Fibroblast of the conjunctiva (primary cell): ENCODE data around the gene ABCC2.
"Not testable (repeated sequence)": the region's sequence is repeated elsewhere in the genome, so short reads cannot be mapped to it uniquely, and the experiment has no call there.

ENCODE experiments used
- DNase-seq: peaks from one replicate; pipeline ENCODE4 v3.0.0-alpha.2; 2010; ENCODE audit warnings: low read depth

The ABCC2 gene

DNA sequence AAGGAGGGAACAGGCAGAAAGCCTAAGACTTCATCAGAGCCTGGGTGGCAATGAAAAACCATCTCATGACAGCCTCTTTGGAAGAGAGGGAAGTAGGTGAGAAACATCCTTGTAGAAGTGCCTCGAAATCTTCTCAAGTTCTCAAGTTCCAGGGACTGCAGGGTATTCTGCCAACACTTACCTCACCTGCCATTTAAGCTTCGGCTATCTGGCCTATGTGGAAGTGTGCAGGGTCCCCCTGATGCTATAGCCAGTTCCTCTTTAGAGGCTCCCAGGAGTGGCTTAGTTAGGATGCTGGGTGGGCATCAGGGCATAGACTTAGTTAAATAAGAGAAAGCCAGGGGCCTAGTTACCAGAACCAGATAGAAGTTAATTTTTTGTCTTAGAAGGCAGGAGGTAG lies 27.0 kb downstream of the ABCC2 start:
- DNase-seq, result no peak

DNA sequence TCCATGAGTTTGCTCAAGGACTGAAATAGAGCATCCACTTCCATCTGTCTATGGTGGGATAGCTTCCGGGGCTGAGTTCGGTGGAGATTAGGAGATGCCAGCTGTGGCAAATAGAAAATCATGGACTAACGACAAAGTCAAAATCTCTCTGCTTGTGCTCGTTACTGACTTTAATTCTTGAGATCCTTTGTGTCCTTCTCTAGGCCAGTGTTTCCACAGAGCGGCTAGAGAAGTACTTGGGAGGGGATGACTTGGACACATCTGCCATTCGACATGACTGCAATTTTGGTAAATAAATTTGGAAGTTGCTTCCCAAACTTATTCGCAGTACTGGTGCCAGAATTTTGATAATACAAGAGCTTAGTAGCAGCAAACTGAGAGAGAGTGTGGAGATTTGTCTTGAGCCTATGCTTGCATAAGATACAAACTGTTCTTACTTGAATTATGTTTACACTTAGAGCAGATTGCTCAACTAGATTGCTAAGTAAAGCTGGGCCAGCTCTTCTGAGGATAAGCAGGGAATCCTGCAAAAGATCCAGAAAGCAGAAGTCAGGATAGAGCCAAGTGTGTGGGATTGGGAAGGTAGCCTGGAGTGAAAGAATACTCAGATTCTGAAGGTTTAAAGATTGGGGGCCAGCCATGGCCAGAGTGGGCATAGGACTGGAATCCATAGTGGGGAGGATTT lies 27.6 kb downstream of the ABCC2 start:
- peak; percentile 61 for DNase-seq

DNA sequence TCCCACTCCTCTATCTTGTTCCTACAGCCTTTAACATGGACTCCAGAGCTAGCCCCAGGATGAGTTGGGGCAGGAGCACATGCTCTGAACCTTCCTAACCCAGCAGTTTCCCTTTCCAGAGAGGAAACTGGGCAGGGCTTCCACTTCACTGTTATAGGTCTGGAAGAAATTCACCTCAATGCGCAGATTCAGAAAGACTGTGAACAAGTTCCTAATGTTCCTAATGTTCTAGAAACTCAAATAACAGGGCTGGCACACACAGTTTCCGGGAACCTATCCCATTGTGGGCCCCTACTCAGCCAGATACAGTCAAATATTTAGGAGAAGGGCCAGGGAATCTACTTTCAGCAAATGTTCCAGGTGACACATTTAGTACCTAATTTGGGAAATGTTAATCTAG lies 29.7 kb downstream of the ABCC2 start:
- DNase-seq, result no peak

DNA sequence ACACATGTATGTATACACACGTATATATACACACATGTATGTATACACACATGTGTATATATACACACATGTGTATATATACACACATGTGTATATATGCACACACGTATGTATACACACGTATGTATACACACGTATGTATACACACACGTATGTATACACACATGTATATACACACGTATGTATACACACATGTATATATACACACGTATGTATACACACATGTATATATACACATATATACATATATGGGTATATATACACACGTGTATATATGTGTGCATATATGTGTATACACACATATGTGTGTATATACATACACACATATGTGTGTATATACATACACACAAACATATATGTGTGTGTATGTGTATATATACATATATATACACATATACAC lies 31.7 kb downstream of the ABCC2 start:
- no peak for DNase-seq

DNA sequence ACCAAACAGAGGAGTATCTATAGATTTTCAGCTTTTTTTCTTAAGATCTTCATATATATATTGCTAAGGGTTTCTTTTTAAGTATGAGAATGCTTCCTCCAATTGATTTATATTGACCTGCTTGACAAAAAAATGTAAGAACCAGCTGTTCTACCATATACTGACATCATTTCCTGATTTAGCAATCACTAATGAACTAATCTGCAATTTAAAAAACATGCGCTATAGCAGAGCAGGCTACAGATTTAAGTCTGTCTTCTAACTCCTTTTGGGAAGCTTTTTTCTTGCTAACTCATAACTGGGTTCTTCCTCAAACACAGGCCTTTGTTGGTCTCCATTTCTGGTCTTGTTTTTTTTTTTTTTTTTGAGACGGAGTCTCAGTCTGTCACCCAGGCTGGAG lies 33.2 kb downstream of the ABCC2 start:
- DNase-seq, result no peak

DNA sequence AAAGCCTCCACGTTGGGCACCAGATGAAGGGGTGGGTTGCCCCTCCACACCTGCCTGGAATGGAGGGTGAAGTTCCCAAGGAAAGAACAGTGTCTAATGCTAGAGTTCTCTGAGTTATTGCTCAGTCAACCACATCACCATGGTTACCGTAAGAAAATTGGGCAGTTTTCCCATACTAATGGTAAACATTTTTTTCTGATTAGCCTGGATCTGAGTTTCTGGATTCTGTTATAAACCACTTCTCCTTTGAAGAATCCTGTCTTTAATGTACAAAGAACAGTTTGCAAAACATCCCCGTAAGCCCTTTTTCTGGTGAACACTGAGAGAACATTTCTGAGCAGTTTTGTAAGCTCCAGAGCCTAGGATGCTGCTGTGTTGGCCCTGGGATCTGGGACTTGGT lies 45.5 kb downstream of the ABCC2 start:
- DNase-seq, result no peak

DNA sequence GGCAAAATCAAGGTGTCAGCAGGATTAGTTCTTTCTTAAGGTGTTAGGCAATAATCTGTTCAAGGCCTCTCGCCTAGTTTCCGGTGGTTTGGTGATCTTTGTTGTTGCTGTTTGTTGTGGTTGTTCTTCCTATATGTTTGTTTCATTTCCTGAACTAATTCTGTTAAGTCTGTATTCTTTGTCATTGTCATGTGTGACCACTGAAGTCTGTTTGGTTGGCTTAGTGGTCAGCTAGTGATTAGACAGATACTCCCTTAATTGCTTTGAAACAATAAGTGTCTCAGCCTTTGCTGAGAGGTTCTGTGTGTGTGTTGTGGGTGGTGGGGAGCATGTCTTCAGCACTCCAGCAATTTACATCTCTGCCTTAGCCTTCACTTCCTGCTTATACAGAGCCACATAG lies 46.0 kb downstream of the ABCC2 start:
- no peak for DNase-seq

DNA sequence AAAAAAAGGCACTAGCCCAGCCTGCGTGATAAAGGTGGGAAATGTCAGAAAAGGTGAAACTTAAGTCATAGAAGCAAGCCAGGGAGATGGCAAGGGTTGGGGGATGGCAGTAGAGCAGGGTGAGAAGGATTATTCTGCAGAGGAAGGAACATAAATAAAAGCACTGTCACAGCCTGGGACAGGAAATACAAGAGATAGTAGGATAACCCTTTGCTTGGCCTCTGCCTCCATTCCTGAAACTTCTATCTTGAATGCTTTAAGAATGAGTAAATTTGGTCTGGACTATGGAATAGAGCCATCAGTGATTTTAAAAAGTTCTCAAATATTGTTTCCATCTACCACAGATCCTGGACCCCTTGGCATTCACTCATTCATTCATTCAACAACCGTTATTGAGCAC lies 50.0 kb downstream of the ABCC2 start:
- no peak for DNase-seq

DNA sequence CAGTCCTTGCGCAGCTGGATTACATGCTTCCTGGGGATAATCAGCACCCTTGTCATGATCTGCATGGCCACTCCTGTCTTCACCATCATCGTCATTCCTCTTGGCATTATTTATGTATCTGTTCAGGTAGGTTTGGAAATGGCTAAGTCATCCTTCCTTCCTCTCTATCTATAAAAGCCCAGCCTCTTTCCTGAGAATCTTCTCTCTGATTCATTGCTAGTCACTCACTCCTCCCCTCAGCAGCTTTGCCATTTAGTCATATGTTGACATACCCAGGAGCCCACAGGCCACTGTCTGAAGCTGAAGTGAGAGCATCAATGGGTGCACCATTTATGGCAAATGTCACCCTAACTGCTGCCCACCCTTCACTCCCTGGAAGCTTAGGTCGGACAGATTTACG lies 52.0 kb downstream of the ABCC2 start:
- DNase-seq, result no peak

DNA sequence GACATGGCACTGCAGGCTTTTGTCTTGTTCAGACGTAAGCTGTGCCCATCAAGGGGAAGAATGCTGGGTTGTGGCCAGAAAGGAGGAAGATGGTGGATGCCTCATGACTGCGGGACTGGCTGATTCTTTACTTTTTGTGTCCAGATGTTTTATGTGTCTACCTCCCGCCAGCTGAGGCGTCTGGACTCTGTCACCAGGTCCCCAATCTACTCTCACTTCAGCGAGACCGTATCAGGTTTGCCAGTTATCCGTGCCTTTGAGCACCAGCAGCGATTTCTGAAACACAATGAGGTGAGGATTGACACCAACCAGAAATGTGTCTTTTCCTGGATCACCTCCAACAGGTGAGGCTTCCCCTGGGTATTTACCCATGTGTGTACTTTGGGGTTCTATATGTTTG lies 53.5 kb downstream of the ABCC2 start:
- DNase-seq, result no peak

DNA sequence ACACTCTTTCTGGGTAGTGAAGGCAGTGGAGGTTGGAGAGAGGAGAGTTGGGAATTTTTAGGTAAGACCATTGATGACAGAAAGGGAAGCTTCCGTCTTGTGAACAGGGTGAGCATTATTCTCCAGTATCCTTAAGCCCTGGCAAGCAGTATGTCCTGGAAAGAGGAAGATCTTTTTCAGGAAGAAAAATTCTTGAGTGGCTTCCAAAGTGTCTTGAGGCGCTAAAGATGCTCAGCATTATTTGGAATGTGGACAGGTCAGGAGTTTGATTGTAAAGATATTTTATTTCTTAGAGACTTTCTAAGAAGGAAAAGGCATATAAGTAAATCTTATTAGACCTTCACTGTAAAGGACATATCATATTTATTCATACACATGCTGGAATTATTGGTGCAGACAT lies 54.3 kb downstream of the ABCC2 start:
- DNase-seq, result no peak

DNA sequence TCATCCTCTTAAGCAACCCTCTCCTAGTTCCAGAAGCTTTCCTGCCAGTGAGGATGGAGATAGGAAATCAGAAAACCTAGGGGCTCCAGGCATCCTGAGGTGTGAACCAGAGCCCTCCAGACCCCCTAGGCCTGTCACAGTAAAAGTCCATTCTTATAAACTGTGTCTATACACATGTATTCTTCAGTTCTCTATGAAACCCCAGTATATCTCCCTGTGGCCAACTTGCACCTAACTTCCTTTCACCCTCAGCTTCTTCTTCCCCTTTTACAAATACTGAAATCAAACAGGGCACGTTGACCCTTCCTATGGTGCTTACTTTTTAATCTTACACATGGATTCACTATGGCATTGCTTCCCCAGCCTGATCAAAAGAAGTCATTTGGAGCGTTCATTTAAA lies 58.4 kb downstream of the ABCC2 start:
- not testable (repeated sequence) for DNase-seq

DNA sequence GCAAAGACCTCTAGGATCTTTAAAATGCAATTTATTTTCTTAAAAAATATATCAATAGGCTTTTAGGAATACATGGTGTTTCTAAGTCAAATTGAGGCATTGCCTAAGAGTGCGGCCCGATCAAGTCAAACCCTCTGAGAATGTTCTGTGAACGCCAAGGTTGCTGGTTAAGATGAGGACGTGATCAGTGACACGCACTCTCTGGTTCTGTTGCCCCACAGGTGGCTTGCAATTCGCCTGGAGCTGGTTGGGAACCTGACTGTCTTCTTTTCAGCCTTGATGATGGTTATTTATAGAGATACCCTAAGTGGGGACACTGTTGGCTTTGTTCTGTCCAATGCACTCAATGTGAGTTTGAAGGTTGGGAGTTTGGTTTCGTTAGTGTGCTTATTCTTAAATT lies 59.3 kb downstream of the ABCC2 start:
- DNase-seq, result no peak

DNA sequence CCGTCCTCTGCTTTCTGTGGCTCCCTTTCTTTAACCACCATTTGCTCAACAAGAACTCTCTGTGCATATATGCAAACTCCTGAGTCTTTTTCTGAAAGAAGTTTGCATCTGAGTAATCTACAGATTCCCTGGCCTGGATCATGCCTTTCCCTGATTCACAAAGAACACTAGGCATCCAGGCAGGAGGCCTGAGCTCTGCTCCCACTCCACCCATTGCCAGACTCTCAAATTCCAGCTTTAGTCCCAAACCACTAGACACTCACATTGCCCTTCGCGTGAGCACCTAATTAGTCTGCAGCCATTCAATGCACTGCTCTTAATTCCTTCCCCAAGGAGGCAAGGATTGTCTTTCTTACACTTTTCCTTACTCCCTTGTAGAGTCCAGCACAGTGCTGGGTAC lies 60.9 kb downstream of the ABCC2 start:
- no peak for DNase-seq

DNA sequence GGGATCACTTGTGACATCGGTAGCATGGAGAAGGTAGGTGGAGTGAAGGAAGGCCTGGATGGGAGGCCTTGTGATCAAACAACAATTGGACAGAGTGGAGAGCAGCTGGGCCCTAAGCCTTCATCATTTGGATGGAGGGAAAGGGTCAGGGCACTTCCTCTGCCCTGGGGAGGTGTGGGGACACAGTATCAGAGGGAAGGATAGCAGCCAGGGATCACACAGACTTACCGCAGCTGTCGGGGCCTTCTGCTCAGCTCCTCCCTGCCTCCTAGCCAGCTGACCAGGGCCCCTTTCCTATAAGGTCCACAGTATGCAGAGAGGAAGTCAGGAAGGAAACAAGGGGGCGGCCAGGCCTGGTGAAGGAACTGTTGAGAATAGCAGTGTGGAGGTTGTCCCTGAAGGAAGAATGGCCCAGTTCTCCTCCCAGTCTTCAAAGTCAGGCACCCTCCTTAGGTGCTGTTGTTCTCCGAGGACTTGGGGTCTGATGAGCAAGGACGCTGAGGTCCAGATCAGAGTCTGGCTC lies 62.1 kb downstream of the ABCC2 start:
- no peak for DNase-seq

DNA sequence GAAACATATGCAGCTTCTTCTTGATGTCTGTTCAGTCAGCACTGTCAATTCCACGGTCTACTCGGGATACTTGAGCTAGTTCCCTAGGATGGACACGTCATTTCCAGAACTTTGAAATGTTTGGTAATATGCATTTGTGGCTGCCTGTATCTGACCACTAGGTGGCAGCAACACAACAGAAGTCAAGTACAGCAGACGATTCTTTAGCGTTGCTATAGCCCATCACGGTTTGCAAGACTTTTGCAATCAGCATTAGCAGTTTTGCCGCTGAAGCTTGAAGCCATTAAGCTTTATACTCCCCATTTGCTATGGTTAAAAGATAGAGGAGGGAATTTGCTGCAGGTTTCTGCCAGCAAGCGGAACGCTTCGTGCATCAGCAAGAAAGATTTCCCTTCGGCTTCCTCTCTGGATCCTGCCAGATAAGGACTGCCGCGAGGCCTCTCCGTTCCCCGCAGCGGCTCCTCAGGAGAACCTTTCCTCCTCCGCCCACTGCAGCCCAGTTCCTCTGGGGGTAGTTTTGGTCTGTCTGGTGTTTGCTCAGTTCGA lies 63.5 kb downstream of the ABCC2 start:
- peak; percentile 93 for DNase-seq

DNA sequence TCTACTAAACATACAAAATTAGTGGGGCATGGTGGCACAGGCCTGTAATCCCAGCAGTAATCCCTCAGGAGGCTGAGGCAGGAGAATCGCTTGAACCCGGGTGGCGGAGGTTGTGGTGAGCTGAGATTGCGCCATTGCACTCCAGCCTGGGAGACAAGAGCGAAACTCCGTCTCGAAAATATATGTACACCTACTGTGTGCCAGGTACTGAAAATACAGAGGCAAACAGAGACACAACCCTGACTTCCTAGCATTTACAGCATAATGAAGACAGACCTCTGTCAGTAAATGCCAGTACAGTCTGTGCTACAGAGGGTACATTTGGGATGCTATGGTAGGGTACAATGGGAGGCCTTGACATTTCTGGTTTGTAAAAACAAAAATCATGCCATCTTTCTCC lies 66.6 kb downstream of the ABCC2 start:
- DNase-seq, result no peak

DNA sequence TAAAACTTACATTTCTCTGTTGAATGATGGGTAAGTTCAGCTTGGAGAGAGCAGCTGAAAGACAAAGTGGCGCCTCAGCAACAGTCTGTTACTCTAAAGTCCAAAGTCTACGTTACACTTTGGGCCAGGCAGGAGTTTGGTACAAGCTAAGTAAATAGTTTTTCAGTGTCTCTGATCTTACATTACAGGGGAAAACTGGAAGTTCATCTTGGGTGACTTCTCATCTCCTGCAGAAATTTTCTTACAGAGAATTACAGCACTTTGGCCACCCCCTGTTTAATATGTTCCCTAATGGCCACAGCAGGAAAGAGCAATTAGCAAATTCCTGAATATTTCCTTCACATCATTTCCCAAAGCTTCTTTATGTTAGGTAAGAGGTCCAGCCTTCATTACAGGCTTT lies 67.1 kb downstream of the ABCC2 start:
- DNase-seq, result no peak

DNA sequence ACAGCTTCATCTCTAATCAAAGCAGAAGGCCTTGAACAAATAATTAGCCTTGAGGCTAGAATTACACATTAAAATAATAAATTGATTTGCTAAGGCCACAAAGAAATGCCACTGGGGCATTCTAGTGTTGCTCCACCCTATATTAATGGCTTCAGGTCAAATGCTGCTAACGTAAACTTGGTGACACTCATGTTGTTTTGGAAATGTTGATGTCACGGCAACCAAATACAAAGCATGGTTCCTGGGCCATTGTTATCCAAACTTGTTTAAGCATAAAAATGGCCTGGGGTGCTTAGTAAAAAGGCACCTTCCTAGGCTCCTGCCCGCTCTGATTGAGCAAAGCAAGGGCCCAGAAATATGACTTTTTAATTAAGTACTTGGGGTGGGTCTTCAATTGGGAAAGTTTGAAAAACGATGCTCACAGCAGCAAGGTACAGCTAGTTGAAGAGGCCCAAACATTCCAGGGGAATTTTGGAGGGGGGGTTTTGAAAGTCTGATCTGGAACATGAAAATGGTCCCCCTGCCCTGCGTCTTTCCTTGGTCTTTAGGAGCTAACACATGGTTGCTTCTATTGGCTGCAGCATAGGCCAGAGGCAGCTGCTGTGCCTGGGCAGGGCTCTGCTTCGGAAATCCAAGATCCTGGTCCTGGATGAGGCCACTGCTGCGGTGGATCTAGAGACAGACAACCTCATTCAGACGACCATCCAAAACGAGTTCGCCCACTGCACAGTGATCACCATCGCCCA lies 67.8 kb downstream of the ABCC2 start:
- DNase-seq, result no peak

DNA sequence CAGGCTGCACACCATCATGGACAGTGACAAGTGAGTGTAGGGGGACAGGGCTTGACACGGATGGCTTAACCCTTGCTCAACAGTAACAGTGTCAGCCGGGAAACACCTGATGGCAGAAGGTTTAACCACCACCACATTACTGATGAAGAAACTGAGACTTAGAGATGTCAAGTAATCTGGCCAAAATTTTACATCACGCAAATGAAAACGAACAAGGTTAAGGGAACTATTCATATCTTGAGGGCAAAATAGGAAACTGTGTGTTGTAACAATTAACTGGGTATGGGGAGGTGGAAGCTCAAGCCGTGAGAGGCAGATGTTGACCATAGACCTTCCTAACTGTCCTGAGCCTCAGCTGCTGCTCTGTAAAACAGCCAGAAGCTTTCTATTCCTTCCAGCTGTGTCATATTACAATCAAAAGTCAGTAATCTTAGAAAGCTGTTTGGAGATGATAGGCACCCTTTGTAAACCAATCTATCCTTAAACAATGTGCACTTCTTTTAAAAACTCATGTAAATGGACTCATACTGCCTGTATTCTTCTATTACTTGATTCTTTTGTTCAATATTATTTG lies 68.4 kb downstream of the ABCC2 start:
- DNase-seq, result no peak

DNA sequence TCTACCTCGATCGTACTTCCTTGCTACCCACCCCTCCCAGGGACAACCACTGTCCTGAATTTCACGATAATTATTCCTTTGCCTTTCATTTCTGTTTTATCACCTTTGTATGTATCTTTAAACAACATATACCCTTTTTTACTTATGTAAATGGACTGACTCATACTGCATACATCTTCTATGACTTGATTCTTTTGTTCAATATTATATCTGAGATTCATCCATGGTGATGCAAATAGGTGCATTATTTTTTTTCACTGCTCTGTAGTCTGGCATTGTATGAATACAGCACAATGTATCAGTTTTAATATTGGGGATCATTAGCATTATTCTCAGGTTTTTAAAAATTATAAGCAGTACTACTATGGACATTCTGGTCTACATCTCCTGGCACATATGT lies 69.4 kb downstream of the ABCC2 start:
- DNase-seq, result no peak

DNA sequence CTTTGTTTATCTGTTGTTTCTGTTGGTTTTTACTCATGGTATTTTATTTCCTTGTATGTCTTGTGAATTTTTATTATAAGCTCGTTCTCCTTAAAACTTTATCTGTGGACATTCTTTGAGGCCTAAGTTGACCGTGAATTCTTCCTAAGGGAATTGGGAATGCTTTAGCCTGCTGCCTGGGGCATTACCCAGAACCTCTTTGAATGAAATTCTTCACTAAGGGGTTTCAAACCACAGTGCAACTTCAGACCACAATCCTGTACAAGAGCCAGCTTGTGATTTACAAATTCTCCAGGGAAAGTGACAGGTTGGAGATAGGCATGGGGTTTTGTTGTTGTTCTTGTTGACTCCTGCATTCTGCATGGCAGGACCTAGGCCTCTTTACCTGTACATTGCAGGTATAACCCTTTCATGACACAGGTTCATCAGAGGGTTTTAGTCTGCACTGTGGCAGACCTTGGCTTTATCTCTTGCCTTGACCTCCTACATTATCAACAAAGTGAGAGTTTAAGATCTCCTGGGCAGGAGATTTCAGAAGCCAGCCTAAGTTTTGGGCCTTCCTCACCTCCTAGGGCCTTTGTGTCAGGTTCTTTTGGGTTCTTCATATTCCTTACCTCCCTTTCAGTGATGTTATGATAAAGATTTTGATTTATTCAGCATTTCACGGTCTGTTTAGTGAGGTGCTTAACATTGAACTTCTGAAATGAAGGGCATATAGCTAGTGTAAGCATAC lies 70.2 kb downstream of the ABCC2 start:
- DNase-seq, result no peak
